COR-L47 (cell line): ENCODE measurements around the gene STH.
"Not testable (repeated sequence)": the region's sequence is repeated elsewhere in the genome, so short reads cannot be mapped to it uniquely, and the experiment has no call there.

Experiments used
- DNase-seq: peaks from one replicate; lab custom pipeline; 2025; lab: John Stamatoyannopoulos, UW

STH gene

DNA sequence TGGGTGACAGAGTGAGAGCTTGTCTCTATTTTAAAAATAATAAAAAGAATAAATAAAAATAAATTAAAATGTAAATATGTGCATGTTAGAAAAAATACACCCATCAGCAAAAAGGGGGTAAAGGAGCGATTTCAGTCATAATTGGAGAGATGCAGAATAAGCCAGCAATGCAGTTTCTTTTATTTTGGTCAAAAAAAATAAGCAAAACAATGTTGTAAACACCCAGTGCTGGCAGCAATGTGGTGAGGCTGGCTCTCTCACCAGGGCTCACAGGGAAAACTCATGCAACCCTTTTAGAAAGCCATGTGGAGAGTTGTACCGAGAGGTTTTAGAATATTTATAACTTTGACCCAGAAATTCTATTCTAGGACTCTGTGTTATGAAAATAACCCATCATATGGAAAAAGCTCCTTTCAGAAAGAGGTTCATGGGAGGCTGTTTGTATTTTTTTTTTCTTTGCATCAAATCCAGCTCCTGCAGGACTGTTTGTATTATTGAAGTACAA is 8.5 kb downstream of the STH start:
- DNase-seq: no peak

DNA sequence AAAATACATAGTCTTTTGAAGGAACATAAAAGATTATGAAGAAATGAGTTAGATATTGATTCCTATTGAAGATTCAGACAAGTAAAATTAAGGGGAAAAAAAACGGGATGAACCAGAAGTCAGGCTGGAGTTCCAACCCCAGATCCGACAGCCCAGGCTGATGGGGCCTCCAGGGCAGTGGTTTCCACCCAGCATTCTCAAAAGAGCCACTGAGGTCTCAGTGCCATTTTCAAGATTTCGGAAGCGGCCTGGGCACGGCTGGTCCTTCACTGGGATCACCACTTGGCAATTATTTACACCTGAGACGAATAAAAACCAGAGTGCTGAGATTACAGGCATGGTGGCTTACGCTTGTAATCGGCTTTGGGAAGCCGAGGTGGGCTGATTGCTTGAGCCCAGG is 9.5 kb downstream of the STH start:
- no peak for DNase-seq

DNA sequence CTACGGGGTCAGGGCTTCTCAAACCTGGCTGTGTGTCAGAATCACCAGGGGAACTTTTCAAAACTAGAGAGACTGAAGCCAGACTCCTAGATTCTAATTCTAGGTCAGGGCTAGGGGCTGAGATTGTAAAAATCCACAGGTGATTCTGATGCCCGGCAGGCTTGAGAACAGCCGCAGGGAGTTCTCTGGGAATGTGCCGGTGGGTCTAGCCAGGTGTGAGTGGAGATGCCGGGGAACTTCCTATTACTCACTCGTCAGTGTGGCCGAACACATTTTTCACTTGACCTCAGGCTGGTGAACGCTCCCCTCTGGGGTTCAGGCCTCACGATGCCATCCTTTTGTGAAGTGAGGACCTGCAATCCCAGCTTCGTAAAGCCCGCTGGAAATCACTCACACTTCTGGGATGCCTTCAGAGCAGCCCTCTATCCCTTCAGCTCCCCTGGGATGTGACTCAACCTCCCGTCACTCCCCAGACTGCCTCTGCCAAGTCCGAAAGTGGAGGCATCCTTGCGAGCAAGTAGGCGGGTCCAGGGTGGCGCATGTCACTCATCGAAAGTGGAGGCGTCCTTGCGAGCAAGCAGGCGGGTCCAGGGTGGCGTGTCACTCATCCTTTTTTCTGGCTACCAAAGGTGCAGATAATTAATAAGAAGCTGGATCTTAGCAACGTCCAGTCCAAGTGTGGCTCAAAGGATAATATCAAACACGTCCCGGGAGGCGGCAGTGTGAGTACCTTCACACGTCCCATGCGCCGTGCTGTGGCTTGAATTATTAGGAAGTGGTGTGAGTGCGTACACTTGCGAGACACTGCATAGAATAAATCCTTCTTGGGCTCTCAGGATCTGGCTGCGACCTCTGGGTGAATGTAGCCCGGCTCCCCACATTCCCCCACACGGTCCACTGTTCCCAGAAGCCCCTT is 10.9 kb downstream of the STH start:
- no peak for DNase-seq

DNA sequence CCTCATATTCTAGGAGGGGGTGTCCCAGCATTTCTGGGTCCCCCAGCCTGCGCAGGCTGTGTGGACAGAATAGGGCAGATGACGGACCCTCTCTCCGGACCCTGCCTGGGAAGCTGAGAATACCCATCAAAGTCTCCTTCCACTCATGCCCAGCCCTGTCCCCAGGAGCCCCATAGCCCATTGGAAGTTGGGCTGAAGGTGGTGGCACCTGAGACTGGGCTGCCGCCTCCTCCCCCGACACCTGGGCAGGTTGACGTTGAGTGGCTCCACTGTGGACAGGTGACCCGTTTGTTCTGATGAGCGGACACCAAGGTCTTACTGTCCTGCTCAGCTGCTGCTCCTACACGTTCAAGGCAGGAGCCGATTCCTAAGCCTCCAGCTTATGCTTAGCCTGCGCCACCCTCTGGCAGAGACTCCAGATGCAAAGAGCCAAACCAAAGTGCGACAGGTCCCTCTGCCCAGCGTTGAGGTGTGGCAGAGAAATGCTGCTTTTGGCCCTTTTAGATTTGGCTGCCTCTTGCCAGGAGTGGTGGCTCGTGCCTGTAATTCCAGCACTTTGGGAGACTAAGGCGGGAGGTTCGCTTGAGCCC is 11.6 kb downstream of the STH start:
- no peak for DNase-seq

DNA sequence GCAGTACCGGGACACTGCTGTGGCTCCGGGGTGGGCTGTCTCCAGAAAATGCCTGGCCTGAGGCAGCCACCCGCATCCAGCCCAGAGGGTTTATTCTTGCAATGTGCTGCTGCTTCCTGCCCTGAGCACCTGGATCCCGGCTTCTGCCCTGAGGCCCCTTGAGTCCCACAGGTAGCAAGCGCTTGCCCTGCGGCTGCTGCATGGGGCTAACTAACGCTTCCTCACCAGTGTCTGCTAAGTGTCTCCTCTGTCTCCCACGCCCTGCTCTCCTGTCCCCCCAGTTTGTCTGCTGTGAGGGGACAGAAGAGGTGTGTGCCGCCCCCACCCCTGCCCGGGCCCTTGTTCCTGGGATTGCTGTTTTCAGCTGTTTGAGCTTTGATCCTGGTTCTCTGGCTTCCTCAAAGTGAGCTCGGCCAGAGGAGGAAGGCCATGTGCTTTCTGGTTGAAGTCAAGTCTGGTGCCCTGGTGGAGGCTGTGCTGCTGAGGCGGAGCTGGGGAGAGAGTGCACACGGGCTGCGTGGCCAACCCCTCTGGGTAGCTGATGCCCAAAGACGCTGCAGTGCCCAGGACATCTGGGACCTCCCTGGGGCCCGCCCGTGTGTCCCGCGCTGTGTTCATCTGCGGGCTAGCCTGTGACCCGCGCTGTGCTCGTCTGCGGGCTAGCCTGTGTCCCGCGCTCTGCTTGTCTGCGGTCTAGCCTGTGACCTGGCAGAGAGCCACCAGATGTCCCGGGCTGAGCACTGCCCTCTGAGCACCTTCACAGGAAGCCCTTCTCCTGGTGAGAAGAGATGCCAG is 12.9 kb downstream of the STH start:
- no peak for DNase-seq

DNA sequence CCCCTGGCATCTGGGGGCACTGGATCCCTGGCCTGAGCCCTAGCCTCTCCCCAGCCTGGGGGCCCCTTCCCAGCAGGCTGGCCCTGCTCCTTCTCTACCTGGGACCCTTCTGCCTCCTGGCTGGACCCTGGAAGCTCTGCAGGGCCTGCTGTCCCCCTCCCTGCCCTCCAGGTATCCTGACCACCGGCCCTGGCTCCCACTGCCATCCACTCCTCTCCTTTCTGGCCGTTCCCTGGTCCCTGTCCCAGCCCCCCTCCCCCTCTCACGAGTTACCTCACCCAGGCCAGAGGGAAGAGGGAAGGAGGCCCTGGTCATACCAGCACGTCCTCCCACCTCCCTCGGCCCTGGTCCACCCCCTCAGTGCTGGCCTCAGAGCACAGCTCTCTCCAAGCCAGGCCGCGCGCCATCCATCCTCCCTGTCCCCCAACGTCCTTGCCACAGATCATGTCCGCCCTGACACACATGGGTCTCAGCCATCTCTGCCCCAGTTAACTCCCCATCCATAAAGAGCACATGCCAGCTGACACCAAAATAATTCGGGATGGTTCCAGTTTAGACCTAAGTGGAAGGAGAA is 13.5 kb downstream of the STH start:
- DNase-seq: no peak

DNA sequence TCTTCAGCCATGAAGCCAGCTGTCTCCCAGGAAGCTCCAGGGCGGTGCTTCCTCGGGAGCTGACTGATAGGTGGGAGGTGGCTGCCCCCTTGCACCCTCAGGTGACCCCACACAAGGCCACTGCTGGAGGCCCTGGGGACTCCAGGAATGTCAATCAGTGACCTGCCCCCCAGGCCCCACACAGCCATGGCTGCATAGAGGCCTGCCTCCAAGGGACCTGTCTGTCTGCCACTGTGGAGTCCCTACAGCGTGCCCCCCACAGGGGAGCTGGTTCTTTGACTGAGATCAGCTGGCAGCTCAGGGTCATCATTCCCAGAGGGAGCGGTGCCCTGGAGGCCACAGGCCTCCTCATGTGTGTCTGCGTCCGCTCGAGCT is 14.1 kb downstream of the STH start:
- no peak for DNase-seq

DNA sequence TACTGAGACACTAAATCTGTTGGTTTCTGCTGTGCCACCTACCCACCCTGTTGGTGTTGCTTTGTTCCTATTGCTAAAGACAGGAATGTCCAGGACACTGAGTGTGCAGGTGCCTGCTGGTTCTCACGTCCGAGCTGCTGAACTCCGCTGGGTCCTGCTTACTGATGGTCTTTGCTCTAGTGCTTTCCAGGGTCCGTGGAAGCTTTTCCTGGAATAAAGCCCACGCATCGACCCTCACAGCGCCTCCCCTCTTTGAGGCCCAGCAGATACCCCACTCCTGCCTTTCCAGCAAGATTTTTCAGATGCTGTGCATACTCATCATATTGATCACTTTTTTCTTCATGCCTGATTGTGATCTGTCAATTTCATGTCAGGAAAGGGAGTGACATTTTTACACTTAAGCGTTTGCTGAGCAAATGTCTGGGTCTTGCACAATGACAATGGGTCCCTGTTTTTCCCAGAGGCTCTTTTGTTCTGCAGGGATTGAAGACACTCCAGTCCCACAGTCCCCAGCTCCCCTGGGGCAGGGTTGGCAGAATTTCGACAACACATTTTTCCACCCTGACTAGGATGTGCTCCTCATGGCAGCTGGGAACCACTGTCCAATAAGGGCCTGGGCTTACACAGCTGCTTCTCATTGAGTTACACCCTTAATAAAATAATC is 14.6 kb downstream of the STH start:
- DNase-seq: no peak

DNA sequence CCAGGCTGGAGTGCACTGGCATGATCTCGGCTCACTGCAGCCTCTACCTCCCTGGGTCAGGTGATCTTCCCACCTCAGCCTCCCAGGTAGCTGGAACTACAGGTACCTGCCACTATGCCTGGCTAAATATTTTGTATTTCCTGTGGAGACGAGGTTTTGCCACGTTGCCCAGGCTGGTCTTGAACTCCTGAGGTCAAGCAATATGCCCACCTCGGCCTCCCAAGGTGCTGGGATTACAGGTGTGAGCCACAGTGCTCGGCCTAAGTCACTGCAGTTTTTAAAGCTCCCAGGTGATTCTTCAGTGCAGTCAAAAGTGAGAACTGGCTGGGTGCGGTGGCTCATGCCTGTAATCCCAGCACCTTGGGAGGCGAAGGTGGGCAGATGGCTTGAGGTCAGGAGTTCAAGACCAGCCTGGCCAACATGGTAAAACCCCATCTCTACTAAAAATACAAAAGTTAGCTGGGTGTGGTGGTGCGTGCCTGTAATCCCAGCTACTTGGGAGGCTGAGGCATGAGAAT is 20.4 kb downstream of the STH start:
- not testable (repeated sequence) for DNase-seq

DNA sequence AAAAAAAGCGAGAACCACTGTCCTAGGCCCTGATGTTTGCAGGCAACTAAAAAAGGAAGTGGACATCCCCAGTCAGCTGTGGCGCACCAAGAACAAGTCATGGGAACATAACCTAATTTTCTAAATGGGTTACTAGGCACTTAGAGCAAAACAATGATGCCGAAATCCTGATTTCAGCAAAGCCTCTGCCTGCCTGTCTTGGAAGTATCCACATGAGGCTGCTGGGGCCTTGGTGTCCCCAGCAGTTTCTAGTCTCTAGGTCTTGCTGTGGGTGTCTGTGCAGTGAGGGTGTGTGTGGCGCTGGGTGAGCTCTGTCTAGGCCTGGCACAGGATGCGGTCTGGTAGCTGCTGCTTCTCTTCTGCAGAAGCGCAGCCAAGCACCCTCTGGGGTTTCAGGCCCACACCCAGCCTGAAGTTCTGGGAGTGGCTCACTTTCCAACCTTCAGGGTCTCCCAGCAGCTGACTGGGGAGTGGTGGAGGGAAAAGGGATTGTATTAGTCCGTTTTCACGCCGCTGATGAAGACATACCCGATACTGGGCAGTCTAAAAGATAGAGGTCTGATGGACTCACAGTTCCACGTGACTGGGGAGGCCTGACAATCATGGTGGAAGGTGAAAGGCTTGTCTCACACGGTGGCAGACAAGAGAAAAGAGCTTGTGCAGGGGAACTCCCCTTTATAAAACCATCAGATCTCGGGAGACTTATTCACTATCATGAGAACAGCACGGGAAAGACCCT is 21.1 kb downstream of the STH start:
- no peak for DNase-seq

DNA sequence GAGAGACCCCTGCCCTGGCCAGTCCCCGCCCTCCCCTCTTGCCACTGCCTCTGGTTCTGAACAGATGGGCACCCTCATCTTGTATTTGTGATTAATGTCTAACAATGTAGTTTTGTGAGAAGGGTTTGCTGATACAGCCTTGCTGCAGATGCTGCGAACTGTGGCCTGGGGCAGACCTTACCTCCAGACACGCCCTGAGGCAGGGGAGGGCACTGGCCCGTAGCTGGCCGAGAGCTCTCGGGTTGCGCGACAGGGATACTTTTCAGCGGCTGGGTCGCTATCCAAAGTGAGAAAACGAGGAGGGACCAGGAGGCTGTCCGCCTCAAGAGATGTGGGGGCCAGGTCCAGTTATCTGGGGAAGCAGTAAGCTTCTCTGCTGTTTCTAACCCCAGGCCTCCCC is 21.9 kb downstream of the STH start:
- no peak for DNase-seq

DNA sequence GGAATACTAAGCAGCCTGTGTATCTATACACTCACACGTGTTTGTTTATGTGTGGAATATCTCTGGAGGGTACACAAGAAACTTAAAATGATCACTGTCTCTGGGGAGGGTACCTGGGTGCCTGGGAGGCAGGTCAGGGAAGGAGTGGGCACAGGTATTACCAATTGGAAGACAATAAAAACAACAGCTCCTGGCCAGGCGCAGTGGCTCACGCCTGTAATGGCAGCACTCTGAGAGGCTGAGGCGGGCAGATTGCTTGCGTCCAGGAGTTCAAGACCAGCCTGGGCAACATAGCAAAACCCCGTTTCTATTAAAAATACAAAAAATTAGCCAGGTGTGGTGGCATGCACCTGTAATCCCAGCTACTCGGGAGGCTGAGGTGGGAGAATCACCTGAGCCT is 24.3 kb downstream of the STH start:
- DNase-seq: not testable (repeated sequence)

DNA sequence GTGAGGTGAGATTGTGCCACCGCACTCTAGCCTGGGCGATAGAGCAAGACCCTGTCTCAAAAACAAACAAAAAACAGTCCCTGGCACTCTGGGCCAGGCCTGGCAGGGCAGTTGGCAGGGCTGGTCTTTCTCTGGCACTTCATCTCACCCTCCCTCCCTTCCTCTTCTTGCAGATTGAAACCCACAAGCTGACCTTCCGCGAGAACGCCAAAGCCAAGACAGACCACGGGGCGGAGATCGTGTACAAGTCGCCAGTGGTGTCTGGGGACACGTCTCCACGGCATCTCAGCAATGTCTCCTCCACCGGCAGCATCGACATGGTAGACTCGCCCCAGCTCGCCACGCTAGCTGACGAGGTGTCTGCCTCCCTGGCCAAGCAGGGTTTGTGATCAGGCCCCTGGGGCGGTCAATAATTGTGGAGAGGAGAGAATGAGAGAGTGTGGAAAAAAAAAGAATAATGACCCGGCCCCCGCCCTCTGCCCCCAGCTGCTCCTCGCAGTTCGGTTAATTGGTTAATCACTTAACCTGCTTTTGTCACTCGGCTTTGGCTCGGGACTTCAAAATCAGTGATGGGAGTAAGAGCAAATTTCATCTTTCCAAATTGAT is 24.8 kb downstream of the STH start:
- no peak for DNase-seq

DNA sequence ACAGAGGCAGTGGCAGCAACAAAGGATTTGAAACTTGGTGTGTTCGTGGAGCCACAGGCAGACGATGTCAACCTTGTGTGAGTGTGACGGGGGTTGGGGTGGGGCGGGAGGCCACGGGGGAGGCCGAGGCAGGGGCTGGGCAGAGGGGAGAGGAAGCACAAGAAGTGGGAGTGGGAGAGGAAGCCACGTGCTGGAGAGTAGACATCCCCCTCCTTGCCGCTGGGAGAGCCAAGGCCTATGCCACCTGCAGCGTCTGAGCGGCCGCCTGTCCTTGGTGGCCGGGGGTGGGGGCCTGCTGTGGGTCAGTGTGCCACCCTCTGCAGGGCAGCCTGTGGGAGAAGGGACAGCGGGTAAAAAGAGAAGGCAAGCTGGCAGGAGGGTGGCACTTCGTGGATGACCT is 25.5 kb downstream of the STH start:
- no peak for DNase-seq

DNA sequence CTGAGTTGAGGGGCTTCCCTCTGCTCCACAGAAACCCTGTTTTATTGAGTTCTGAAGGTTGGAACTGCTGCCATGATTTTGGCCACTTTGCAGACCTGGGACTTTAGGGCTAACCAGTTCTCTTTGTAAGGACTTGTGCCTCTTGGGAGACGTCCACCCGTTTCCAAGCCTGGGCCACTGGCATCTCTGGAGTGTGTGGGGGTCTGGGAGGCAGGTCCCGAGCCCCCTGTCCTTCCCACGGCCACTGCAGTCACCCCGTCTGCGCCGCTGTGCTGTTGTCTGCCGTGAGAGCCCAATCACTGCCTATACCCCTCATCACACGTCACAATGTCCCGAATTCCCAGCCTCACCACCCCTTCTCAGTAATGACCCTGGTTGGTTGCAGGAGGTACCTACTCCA is 26.0 kb downstream of the STH start:
- DNase-seq: no peak

DNA sequence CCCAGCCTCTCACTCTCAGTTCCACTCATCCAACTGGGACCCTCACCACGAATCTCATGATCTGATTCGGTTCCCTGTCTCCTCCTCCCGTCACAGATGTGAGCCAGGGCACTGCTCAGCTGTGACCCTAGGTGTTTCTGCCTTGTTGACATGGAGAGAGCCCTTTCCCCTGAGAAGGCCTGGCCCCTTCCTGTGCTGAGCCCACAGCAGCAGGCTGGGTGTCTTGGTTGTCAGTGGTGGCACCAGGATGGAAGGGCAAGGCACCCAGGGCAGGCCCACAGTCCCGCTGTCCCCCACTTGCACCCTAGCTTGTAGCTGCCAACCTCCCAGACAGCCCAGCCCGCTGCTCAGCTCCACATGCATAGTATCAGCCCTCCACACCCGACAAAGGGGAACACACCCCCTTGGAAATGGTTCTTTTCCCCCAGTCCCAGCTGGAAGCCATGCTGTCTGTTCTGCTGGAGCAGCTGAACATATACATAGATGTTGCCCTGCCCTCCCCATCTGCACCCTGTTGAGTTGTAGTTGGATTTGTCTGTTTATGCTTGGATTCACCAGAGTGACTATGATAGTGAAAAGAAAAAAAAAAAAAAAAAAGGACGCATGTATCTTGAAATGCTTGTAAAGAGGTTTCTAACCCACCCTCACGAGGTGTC is 26.6 kb downstream of the STH start:
- no peak for DNase-seq

DNA sequence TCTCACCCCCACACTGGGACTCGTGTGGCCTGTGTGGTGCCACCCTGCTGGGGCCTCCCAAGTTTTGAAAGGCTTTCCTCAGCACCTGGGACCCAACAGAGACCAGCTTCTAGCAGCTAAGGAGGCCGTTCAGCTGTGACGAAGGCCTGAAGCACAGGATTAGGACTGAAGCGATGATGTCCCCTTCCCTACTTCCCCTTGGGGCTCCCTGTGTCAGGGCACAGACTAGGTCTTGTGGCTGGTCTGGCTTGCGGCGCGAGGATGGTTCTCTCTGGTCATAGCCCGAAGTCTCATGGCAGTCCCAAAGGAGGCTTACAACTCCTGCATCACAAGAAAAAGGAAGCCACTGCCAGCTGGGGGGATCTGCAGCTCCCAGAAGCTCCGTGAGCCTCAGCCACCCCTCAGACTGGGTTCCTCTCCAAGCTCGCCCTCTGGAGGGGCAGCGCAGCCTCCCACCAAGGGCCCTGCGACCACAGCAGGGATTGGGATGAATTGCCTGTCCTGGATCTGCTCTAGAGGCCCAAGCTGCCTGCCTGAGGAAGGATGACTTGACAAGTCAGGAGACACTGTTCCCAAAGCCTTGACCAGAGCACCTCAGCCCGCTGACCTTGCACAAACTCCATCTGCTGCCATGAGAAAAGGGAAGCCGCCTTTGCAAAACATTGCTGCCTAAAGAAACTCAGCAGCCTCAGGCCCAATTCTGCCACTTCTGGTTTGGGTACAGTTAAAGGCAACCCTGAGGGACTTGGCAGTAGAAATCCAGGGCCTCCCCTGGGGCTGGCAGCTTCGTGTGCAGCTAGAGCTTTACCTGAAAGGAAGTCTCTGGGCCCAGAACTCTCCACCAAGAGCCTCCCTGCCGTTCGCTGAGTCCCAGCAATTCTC is 27.4 kb downstream of the STH start:
- DNase-seq: no peak

DNA sequence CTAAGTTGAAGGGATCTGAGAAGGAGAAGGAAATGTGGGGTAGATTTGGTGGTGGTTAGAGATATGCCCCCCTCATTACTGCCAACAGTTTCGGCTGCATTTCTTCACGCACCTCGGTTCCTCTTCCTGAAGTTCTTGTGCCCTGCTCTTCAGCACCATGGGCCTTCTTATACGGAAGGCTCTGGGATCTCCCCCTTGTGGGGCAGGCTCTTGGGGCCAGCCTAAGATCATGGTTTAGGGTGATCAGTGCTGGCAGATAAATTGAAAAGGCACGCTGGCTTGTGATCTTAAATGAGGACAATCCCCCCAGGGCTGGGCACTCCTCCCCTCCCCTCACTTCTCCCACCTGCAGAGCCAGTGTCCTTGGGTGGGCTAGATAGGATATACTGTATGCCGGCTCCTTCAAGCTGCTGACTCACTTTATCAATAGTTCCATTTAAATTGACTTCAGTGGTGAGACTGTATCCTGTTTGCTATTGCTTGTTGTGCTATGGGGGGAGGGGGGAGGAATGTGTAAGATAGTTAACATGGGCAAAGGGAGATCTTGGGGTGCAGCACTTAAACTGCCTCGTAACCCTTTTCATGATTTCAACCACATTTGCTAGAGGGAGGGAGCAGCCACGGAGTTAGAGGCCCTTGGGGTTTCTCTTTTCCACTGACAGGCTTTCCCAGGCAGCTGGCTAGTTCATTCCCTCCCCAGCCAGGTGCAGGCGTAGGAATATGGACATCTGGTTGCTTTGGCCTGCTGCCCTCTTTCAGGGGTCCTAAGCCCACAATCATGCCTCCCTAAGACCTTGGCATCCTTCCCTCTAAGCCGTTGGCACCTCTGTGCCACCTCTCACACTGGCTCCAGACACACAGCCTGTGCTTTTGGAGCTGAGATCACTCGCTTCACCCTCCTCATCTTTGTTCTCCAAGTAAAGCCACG is 28.3 kb downstream of the STH start:
- DNase-seq: no peak
